ENCODE measurements around the gene BICC1. TPM values are rescaled to one million over a fixed set of nuclear protein-coding genes. Genes with fewer than 3 reads are reported as not detected.
"Not testable (repeated sequence)": the region's sequence is repeated elsewhere in the genome, so short reads cannot be mapped to it uniquely, and the experiment has no call there.

Gene BICC1
- total RNA-seq, 4 donors from 2014 or later, result 0.60 to 5.1 (median 2.2) TPM

DNA sequence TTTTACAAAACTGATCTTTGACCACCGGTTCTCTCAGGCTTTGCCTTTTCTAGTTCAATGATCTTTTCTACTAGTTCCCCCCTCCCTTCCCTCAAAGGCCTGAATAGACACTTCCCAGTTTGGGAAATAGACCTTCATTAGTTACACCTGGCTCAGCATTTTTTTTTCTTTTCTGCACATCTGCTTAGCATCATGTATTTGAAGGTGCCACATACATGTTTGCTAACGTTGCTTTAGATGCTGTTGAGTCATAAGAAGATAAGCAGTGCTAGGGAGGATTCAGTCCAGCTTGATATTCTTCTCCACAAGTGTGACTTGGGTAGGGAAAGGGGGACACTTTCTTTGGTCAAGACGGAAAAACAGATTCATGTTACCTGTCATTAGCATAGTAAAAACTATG is 78.3 kb downstream of the BICC1 start:
- Histone ChIP-seq H3K27me3 (no peaks in the 10 kb centered on the region), H3K27ac (no peak overlapping the region)

DNA sequence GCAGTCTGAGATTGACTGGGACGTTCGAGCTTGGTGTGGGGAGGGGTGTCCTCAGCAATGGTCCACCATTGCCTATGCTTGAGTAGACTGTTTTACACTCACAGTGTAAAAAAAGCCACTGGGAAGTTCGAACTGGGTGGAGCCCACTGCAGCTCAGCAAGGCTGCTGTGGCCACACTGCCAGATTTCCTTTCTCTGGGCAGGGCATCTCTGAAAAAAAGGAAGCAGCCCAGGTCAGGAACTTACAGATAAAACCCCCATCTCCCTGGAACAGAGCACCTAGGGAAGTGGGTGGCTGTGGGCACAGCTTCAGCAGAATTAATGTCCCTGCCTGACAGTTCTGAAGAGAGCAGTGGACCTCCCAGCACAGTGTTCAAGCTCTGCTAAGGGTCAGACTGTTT is 80.3 kb downstream of the BICC1 start:
- DNase-seq, result no peak
- TF ChIP-seq, protein P1, sequence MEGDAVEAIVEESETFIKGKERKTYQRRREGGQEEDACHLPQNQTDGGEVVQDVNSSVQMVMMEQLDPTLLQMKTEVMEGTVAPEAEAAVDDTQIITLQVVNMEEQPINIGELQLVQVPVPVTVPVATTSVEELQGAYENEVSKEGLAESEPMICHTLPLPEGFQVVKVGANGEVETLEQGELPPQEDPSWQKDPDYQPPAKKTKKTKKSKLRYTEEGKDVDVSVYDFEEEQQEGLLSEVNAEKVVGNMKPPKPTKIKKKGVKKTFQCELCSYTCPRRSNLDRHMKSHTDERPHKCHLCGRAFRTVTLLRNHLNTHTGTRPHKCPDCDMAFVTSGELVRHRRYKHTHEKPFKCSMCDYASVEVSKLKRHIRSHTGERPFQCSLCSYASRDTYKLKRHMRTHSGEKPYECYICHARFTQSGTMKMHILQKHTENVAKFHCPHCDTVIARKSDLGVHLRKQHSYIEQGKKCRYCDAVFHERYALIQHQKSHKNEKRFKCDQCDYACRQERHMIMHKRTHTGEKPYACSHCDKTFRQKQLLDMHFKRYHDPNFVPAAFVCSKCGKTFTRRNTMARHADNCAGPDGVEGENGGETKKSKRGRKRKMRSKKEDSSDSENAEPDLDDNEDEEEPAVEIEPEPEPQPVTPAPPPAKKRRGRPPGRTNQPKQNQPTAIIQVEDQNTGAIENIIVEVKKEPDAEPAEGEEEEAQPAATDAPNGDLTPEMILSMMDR (IDR thresholded peaks at IDR 0.05), result no peak
- TF ChIP-seq POLR2A (IDR thresholded peaks at IDR 0.05) (no peak), EP300 (IDR thresholded peaks at IDR 0.05; ENCODE audit: low read depth) (no peak), POLR2AphosphoS5 (IDR thresholded peaks at IDR 0.05) (no peak)
- Histone ChIP-seq H3K4me3 (no peak overlapping the region), H3K27me3 (no peaks in the 10 kb centered on the region), H3K36me3 (no peaks in the 10 kb centered on the region), H3K27ac (no peak overlapping the region), H3K4me1 (peaks cover 0 to 5% (median 0%) of the 10 kb centered on the region in 4 donors), H3K9me3 (no peaks in the 10 kb centered on the region)
- 66 to 86% methylated on average over 2 to 3 of the region's 3 CpGs for WGBS, 2 donors (ENCODE audit: low coverage in 1 of 2)
- in situ Hi-C loops (cut with MboI; ENCODE audit: low pct_ligation_motif_present in 1 of 4, low pct_unique_long_range_greater_than_20kb in 1 of 4, low sequenced_read_pairs in 3 of 4) (no loop called here), intact Hi-C loops (cut with DNase I; ENCODE audit: low total_unique reads) (no loop called here)

More for the DNA sequence above, 78.3 kb downstream of the BICC1 start:
- DNase-seq, result no peak
- no peak overlapping the region for H3K4me3 ChIP-seq
- TF ChIP-seq EP300 (IDR thresholded peaks at IDR 0.05; ENCODE audit: low read depth) (no peak), POLR2A (IDR thresholded peaks at IDR 0.05) (no peak), POLR2AphosphoS5 (IDR thresholded peaks at IDR 0.05) (no peak)
- TF ChIP-seq, protein P1 (IDR thresholded peaks at IDR 0.05), result no peak
- peaks cover 0 to 5% (median 0%) of the 10 kb centered on the region in 4 donors for H3K4me1 ChIP-seq
- H3K36me3 ChIP-seq, result no peaks in the 10 kb centered on the region
- no peaks in the 10 kb centered on the region for H3K9me3 ChIP-seq
- in situ Hi-C loops (cut with MboI; ENCODE audit: low pct_ligation_motif_present in 1 of 4, low pct_unique_long_range_greater_than_20kb in 1 of 4, low sequenced_read_pairs in 3 of 4), result no loop called here
- 73 to 94% methylated on average over 3 of the region's 3 CpGs for WGBS, 2 donors (ENCODE audit: low coverage in 1 of 2)
- intact Hi-C loops (cut with DNase I; ENCODE audit: low total_unique reads), result no loop called here

DNA sequence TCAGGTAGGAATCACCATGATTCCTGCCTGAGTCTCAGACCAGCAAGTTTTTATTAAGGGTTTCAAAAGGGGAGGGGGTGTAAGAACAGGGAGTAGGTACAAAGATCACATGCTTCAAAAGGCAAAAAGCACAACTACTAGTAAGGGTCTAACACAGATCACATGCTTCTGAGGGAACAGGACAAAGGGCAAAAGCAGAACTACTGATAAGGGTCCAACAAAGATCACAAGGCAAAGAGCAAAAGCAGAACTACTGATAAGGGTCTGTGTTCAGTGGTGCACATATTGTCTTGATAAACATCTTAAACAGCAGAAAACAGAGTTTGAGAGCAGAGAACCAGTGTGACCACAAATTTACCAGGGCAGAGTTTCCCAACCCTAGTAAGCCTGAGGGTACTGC is 84.5 kb downstream of the BICC1 start:
- DNase-seq; H3K27ac ChIP-seq; H3K4me3 ChIP-seq; H3K4me1 ChIP-seq; in situ Hi-C loops (cut with MboI; ENCODE audit: low pct_ligation_motif_present in 1 of 4, low pct_unique_long_range_greater_than_20kb in 1 of 4, low sequenced_read_pairs in 3 of 4); H3K36me3 ChIP-seq; H3K27me3 ChIP-seq; H3K9me3 ChIP-seq; intact Hi-C loops (cut with DNase I; ENCODE audit: low total_unique reads): not testable (repeated sequence)

DNA sequence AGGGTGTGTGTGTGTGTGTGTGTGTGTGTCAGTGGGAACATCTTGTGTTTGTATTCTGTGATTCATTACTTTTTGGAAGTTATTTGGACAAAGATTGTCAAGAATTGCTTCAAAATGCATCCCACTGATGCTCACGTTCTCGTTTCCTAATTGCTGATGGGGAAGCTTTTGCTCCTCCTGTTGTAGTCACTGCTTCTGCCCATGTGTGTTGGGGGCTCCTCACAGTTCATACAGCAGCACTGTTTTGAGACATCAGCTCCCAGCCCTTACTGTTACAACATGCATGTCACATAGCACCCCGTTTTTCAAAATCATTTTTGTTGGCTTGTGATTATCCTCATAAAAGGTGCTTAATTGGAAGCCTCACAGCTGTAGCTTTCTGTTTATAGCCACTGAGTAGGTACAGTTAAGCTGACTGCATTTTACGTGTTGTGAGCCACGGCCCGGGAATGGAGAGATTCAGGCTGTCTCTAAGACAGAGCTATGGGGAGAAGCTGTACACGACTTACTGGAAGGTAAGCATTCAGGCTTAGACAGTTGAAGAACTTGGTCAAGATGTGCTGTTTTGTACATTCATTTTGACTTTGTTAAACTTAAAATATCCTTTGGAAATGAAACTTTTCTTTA is 87.4 kb downstream of the BICC1 start:
- DNase-seq, result no peak
- Histone ChIP-seq H3K36me3 (no peaks in the 10 kb centered on the region), H3K4me1 (no peaks in the 10 kb centered on the region), H3K4me3 (no peak overlapping the region), H3K27ac (no peak overlapping the region), H3K27me3 (no peaks in the 10 kb centered on the region), H3K9me3 (no peaks in the 10 kb centered on the region)
- TF ChIP-seq, protein P1 (IDR thresholded peaks at IDR 0.05), result no peak
- TF ChIP-seq EP300 (IDR thresholded peaks at IDR 0.05; ENCODE audit: low read depth), result no peak
- TF ChIP-seq POLR2A (IDR thresholded peaks at IDR 0.05), result no peak
- TF ChIP-seq POLR2AphosphoS5 (IDR thresholded peaks at IDR 0.05), result no peak
- in situ Hi-C loops (cut with MboI; ENCODE audit: low pct_ligation_motif_present in 1 of 4, low pct_unique_long_range_greater_than_20kb in 1 of 4, low sequenced_read_pairs in 3 of 4) (no loop called here), intact Hi-C loops (cut with DNase I; ENCODE audit: low total_unique reads) (no loop called here)
- WGBS, 2 donors (ENCODE audit: low coverage in 1 of 2), result 77% methylated on average over 4 to 7 of the region's 7 CpGs

DNA sequence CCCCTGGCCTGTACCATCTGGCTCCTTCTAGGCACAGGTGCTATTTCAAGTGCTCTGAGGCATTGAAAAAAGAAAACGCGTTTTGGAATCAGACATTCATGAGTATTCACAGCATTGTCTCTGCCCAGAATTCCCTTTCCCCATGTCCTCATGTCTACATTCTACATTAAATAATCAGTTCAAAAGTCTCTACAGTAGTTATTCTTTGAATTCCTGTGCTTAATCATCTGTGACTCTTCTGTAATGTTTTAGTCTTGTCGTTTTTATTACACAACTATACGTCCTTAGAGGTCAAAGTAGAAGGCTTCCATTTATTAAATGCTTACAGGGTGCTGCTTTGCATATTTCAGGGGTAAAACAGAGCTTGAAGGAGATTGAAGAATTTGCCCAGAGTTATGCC is 95.7 kb downstream of the BICC1 start:
- TF ChIP-seq, protein P1 (IDR thresholded peaks at IDR 0.05), result no peak
- TF ChIP-seq POLR2A (IDR thresholded peaks at IDR 0.05) (no peak), EP300 (IDR thresholded peaks at IDR 0.05; ENCODE audit: low read depth) (no peak), POLR2AphosphoS5 (IDR thresholded peaks at IDR 0.05) (no peak)
- no peaks in the 10 kb centered on the region for H3K36me3 ChIP-seq
- DNase-seq, result no peak
- no peak overlapping the region for H3K27ac ChIP-seq
- in situ Hi-C loops (cut with MboI; ENCODE audit: low pct_ligation_motif_present in 1 of 4, low pct_unique_long_range_greater_than_20kb in 1 of 4, low sequenced_read_pairs in 3 of 4), result no loop called here
- H3K4me1 ChIP-seq, result no peaks in the 10 kb centered on the region
- no peaks in the 10 kb centered on the region for H3K9me3 ChIP-seq
- intact Hi-C loops (cut with DNase I; ENCODE audit: low total_unique reads), result no loop called here
- 59 to 62% methylated on average over 4 of the region's 4 CpGs for WGBS, 2 donors (ENCODE audit: low coverage in 1 of 2)
- H3K27me3 ChIP-seq, result no peaks in the 10 kb centered on the region
- no peak overlapping the region for H3K4me3 ChIP-seq
